ENCODE measurements around the gene PRLH. TPM values are rescaled to one million over a fixed set of nuclear protein-coding genes. Genes with fewer than 3 reads are reported as not detected.

PRLH gene
- total and polyA plus RNA-seq, 2 of the 13 experiments (the other 11 are each of a cell fraction or from before 2014, with no cell fraction given) = not detected

DNA sequence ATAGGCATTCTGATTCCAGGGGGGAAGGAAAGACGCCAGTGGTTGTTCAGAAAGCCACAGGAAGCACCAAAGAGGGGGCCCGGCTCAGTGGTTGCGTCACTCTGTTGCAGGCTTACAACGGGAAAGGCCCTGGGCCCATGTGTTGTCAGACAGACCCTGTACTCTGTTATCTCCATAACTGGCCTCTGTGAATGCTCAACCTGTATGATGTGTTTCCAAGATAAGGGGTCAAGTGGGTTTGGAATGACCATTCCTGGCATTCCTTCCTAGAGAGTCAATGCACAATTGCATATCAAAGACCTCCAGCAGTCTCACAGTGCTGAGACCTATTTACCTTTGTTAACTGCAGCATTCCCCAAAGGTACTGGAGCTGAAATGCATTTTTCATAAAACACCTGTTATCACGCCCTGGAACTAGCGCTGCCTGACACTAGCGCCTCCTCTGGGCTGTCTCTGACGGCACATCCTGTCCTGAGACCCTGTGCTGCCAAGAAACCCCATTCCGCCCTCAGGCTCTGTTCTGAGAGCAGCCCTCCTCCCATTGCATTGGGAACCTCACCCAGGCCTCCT is 47.9 kb downstream of the PRLH start (continued):
- TF ChIP-seq, protein P1, sequence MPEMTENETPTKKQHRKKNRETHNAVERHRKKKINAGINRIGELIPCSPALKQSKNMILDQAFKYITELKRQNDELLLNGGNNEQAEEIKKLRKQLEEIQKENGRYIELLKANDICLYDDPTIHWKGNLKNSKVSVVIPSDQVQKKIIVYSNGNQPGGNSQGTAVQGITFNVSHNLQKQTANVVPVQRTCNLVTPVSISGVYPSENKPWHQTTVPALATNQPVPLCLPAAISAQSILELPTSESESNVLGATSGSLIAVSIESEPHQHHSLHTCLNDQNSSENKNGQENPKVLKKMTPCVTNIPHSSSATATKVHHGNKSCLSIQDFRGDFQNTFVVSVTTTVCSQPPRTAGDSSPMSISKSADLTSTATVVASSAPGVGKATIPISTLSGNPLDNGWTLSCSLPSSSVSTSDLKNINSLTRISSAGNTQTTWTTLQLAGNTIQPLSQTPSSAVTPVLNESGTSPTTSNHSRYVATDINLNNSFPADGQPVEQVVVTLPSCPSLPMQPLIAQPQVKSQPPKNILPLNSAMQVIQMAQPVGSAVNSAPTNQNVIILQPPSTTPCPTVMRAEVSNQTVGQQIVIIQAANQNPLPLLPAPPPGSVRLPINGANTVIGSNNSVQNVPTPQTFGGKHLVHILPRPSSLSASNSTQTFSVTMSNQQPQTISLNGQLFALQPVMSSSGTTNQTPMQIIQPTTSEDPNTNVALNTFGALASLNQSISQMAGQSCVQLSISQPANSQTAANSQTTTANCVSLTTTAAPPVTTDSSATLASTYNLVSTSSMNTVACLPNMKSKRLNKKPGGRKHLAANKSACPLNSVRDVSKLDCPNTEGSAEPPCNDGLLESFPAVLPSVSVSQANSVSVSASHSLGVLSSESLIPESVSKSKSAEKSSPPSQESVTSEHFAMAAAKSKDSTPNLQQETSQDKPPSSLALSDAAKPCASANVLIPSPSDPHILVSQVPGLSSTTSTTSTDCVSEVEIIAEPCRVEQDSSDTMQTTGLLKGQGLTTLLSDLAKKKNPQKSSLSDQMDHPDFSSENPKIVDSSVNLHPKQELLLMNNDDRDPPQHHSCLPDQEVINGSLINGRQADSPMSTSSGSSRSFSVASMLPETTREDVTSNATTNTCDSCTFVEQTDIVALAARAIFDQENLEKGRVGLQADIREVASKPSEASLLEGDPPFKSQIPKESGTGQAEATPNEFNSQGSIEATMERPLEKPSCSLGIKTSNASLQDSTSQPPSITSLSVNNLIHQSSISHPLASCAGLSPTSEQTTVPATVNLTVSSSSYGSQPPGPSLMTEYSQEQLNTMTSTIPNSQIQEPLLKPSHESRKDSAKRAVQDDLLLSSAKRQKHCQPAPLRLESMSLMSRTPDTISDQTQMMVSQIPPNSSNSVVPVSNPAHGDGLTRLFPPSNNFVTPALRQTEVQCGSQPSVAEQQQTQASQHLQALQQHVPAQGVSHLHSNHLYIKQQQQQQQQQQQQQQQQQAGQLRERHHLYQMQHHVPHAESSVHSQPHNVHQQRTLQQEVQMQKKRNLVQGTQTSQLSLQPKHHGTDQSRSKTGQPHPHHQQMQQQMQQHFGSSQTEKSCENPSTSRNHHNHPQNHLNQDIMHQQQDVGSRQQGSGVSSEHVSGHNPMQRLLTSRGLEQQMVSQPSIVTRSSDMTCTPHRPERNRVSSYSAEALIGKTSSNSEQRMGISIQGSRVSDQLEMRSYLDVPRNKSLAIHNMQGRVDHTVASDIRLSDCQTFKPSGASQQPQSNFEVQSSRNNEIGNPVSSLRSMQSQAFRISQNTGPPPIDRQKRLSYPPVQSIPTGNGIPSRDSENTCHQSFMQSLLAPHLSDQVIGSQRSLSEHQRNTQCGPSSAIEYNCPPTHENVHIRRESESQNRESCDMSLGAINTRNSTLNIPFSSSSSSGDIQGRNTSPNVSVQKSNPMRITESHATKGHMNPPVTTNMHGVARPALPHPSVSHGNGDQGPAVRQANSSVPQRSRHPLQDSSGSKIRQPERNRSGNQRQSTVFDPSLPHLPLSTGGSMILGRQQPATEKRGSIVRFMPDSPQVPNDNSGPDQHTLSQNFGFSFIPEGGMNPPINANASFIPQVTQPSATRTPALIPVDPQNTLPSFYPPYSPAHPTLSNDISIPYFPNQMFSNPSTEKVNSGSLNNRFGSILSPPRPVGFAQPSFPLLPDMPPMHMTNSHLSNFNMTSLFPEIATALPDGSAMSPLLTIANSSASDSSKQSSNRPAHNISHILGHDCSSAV (CRISPR knock-in tag; IDR thresholded peaks at IDR 0.05; ENCODE audit: borderline replicate concordance) = no peak
- TF ChIP-seq ETV6 (CRISPR knock-in tag; conservative IDR thresholded peaks at IDR 0.05) (peak; percentile 83; the same call in 1 of the 2 replicates), HNRNPL (IDR thresholded peaks at IDR 0.05; ENCODE audit: low read depth, low read length) (no peak), ZNF792 (CRISPR knock-in tag; IDR thresholded peaks at IDR 0.05) (peak; percentile 92; the same call in 1 of the 2 replicates), SSRP1 (CRISPR knock-in tag; IDR thresholded peaks at IDR 0.05) (peak; percentile 94), HOXD1 (CRISPR knock-in tag; IDR thresholded peaks at IDR 0.05) (peak; percentile 89), TFE3 (CRISPR knock-in tag; IDR thresholded peaks at IDR 0.05) (peak; percentile 91), ZNF263 (CRISPR knock-in tag; IDR thresholded peaks at IDR 0.05) (peak; percentile 58; the same call in 1 of the 2 replicates), CBX5 (CRISPR knock-in tag; IDR thresholded peaks at IDR 0.05; ENCODE audit: borderline replicate concordance) (peak; percentile 90; the same call in 1 of the 2 replicates), TFDP2 (CRISPR knock-in tag; IDR thresholded peaks at IDR 0.05) (no peak)
- TF ChIP-seq, protein P2, sequence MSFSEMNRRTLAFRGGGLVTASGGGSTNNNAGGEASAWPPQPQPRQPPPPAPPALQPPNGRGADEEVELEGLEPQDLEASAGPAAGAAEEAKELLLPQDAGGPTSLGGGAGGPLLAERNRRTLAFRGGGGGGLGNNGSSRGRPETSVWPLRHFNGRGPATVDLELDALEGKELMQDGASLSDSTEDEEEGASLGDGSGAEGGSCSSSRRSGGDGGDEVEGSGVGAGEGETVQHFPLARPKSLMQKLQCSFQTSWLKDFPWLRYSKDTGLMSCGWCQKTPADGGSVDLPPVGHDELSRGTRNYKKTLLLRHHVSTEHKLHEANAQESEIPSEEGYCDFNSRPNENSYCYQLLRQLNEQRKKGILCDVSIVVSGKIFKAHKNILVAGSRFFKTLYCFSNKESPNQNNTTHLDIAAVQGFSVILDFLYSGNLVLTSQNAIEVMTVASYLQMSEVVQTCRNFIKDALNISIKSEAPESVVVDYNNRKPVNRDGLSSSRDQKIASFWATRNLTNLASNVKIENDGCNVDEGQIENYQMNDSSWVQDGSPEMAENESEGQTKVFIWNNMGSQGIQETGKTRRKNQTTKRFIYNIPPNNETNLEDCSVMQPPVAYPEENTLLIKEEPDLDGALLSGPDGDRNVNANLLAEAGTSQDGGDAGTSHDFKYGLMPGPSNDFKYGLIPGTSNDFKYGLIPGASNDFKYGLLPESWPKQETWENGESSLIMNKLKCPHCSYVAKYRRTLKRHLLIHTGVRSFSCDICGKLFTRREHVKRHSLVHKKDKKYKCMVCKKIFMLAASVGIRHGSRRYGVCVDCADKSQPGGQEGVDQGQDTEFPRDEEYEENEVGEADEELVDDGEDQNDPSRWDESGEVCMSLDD (CRISPR knock-in tag; IDR thresholded peaks at IDR 0.05; ENCODE audit: borderline replicate concordance) = 0 out of 2 replicates have a peak, but pooled peaks have one; percentile 28
